ENCODE results near the gene CACNA2D3. TPM values are rescaled to one million over a fixed set of nuclear protein-coding genes. Genes with fewer than 3 reads are reported as not detected.

Gene CACNA2D3
- total and polyA plus RNA-seq, 2 experiments from 2014 or later = 1.1 to 2.5 TPM

DNA sequence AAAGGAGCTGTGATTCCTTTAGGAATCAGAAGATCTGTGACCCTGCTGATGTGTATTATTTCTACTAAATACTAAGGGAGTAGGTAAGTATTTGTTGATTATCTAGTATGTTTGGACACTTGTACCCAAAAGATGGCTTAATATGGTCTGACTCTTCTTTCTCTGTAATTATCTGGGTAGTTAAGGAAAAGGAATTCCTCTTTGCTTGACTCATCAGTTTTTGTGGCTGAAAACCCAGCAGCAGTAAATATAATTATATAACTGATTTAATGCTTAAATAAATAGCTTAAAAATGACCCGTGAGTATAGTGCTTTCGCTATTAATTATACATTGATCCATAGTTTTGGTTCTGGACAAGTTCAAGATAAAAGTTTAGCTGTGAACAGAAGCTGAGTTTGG is 649.7 kb downstream of the CACNA2D3 start:
- Histone ChIP-seq H3K4me2 (no peak overlapping the region), H3K9me2 (replicated peaks; ENCODE audit: insufficient read depth) (no peaks in the 10 kb centered on the region), H2AFZ (no peak overlapping the region), H3K36me3 (replicated peaks; ENCODE audit: insufficient read depth, low read depth) (no peaks in the 10 kb centered on the region), H3K4me3 (no peak overlapping the region), H4K20me1 (ENCODE audit: insufficient read depth, poor library complexity, severe bottlenecking) (no peaks in the 10 kb centered on the region), H3K79me2 (no peaks in the 10 kb centered on the region), H3K9me3 (ENCODE audit: low read depth) (no peaks in the 10 kb centered on the region), H3K27me3 (no peaks in the 10 kb centered on the region), H3K4me1 (ENCODE audit: insufficient read depth) (no peaks in the 10 kb centered on the region), H3K27ac (no peak overlapping the region)
- TF ChIP-seq EZH2phosphoT487 (IDR thresholded peaks at IDR 0.05; ENCODE audit: low read depth, severe bottlenecking, unreplicated experiment) (no peak), EZH2 (IDR thresholded peaks at IDR 0.05; ENCODE audit: borderline replicate concordance) (no peak)
- TF ChIP-seq, protein P1, sequence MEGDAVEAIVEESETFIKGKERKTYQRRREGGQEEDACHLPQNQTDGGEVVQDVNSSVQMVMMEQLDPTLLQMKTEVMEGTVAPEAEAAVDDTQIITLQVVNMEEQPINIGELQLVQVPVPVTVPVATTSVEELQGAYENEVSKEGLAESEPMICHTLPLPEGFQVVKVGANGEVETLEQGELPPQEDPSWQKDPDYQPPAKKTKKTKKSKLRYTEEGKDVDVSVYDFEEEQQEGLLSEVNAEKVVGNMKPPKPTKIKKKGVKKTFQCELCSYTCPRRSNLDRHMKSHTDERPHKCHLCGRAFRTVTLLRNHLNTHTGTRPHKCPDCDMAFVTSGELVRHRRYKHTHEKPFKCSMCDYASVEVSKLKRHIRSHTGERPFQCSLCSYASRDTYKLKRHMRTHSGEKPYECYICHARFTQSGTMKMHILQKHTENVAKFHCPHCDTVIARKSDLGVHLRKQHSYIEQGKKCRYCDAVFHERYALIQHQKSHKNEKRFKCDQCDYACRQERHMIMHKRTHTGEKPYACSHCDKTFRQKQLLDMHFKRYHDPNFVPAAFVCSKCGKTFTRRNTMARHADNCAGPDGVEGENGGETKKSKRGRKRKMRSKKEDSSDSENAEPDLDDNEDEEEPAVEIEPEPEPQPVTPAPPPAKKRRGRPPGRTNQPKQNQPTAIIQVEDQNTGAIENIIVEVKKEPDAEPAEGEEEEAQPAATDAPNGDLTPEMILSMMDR (IDR thresholded peaks at IDR 0.05; ENCODE audit: poor library complexity) = no peak
- no peak for DNase-seq (ENCODE audit: low spot score)
- WGBS (ENCODE audit: low lambda C conversion rate, missing lambda C conversion rate) = 84% methylated on average over 2 of the region's 2 CpGs

DNA sequence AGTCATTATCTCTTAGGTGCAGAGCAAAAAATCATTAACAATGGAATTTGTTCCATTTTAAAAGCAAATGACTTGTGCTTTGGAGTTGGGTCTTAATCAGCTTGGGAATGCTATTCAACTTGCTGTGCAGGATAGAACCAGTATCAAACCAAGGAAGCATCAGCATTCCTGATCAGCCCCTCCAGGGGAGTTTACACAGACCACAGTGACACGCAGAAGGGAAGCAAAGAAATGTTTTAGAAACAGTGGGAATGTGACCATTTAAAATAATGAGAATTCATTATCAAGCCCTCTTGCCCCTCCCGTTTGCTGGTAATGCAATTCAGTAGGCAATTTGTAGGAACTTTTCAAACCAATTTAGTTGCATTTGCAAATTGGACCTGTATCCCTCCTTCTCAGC is 650.4 kb downstream of the CACNA2D3 start:
- no peak overlapping the region for H3K27ac ChIP-seq
- DNase-seq (ENCODE audit: low spot score) = no peak
- no peaks in the 10 kb centered on the region for H4K20me1 ChIP-seq (ENCODE audit: insufficient read depth, poor library complexity, severe bottlenecking)
- H3K9me2 ChIP-seq (replicated peaks; ENCODE audit: insufficient read depth) = no peaks in the 10 kb centered on the region
- no peaks in the 10 kb centered on the region for H3K36me3 ChIP-seq (replicated peaks; ENCODE audit: insufficient read depth, low read depth)
- TF ChIP-seq, protein P1 (IDR thresholded peaks at IDR 0.05; ENCODE audit: poor library complexity) = no peak
- no peak overlapping the region for H2AFZ ChIP-seq
- H3K4me2 ChIP-seq = no peak overlapping the region
- no peaks in the 10 kb centered on the region for H3K4me1 ChIP-seq (ENCODE audit: insufficient read depth)
- 65% methylated on average over 2 of the region's 2 CpGs for WGBS (ENCODE audit: low lambda C conversion rate, missing lambda C conversion rate)
- H3K27me3 ChIP-seq = peaks cover 4% of the 10 kb centered on the region
- no peak overlapping the region for H3K4me3 ChIP-seq
- no peaks in the 10 kb centered on the region for H3K9me3 ChIP-seq (ENCODE audit: low read depth)
- no peaks in the 10 kb centered on the region for H3K79me2 ChIP-seq

DNA sequence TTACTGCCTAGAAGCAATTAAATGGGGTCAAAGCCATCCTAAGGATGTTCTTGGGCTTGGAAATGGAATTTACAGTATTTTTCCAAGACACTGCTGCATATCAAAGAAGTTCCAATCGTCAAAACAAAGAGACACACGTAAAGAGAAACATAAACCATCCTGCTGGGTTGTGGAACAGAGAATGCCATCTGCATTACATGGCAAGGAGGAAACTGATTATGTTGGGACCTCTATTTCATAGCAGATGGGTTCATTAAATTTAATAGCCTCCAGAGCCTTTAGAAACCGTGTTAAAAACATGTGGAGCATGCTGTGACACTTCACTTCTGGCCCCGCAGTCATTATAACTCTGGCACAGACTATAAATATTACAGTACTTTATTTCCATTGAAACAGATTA is 650.9 kb downstream of the CACNA2D3 start:
- WGBS (ENCODE audit: low lambda C conversion rate, missing lambda C conversion rate) = 55% methylated on average over 4 of the region's 4 CpGs
- Histone ChIP-seq H3K4me3 (no peak overlapping the region), H3K36me3 (replicated peaks; ENCODE audit: insufficient read depth, low read depth) (no peaks in the 10 kb centered on the region), H4K20me1 (ENCODE audit: insufficient read depth, poor library complexity, severe bottlenecking) (no peaks in the 10 kb centered on the region), H3K27me3 (peaks cover 4% of the 10 kb centered on the region), H3K4me2 (no peak overlapping the region), H3K79me2 (no peaks in the 10 kb centered on the region), H3K4me1 (ENCODE audit: insufficient read depth) (no peaks in the 10 kb centered on the region), H3K9me3 (ENCODE audit: low read depth) (no peaks in the 10 kb centered on the region), H3K9me2 (replicated peaks; ENCODE audit: insufficient read depth) (no peaks in the 10 kb centered on the region), H2AFZ (no peak overlapping the region), H3K27ac (no peak overlapping the region)
- DNase-seq (ENCODE audit: low spot score) = no peak
- TF ChIP-seq, protein P1 (IDR thresholded peaks at IDR 0.05; ENCODE audit: poor library complexity) = no peak
- TF ChIP-seq EZH2phosphoT487 (IDR thresholded peaks at IDR 0.05; ENCODE audit: low read depth, severe bottlenecking, unreplicated experiment) (no peak), EZH2 (IDR thresholded peaks at IDR 0.05; ENCODE audit: borderline replicate concordance) (no peak)

DNA sequence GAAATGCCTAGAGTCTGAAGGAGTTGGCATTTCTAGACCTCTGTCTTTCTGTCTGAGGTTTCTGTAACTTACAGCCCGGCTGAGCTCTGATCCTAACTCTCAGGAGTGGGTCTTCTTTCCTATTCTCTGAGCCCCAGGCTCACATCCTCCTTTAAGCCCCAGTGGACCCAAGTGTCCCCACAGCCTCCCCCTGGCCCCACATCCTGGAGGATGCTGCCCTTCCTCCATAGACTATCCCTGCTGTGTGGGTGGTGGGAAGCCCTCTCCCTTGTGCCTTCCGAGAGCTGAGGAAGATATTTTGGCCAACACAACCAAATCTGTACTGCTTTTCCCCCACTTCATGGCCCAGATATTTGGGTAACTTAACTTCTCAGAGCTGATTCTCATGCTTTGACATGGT is 654.2 kb downstream of the CACNA2D3 start:
- Histone ChIP-seq H2AFZ (no peak overlapping the region), H3K9me2 (replicated peaks; ENCODE audit: insufficient read depth) (no peaks in the 10 kb centered on the region), H3K9me3 (ENCODE audit: low read depth) (no peaks in the 10 kb centered on the region), H3K4me2 (no peak overlapping the region), H3K36me3 (replicated peaks; ENCODE audit: insufficient read depth, low read depth) (no peaks in the 10 kb centered on the region), H3K4me3 (no peak overlapping the region), H3K4me1 (ENCODE audit: insufficient read depth) (no peaks in the 10 kb centered on the region), H3K27ac (no peak overlapping the region), H3K27me3 (peaks cover 4% of the 10 kb centered on the region), H3K79me2 (no peaks in the 10 kb centered on the region), H4K20me1 (ENCODE audit: insufficient read depth, poor library complexity, severe bottlenecking) (no peaks in the 10 kb centered on the region)
- TF ChIP-seq, protein P1 (IDR thresholded peaks at IDR 0.05; ENCODE audit: poor library complexity) = no peak
- TF ChIP-seq EZH2 (IDR thresholded peaks at IDR 0.05; ENCODE audit: borderline replicate concordance) (no peak), EZH2phosphoT487 (IDR thresholded peaks at IDR 0.05; ENCODE audit: low read depth, severe bottlenecking, unreplicated experiment) (no peak)
- DNase-seq (ENCODE audit: low spot score) = no peak
- 95% methylated on average over 2 of the region's 2 CpGs for WGBS (ENCODE audit: low lambda C conversion rate, missing lambda C conversion rate)

Measured in hepatocyte (in vitro differentiated cells).